IPS-18c (cell line): ENCODE measurements around the gene FAM111A.
A peak's percentile ranks its signal among the peaks of the same experiment; 100 is the strongest.

Experiments used
- H3K4me3 ChIP-seq: 2 replicates; pipeline ENCODE4 v1.7.0; 2013; ENCODE audit warnings: low read depth, mild to moderate bottlenecking, low read length, moderate library complexity; ENCODE audit not compliant: insufficient read depth
- H3K9me3 ChIP-seq: one replicate; pipeline ENCODE4 v1.6.1; 2013; ENCODE audit warnings: mild to moderate bottlenecking, low read length, moderate library complexity; ENCODE audit not compliant: control insufficient read depth, insufficient read depth

FAM111A gene

DNA sequence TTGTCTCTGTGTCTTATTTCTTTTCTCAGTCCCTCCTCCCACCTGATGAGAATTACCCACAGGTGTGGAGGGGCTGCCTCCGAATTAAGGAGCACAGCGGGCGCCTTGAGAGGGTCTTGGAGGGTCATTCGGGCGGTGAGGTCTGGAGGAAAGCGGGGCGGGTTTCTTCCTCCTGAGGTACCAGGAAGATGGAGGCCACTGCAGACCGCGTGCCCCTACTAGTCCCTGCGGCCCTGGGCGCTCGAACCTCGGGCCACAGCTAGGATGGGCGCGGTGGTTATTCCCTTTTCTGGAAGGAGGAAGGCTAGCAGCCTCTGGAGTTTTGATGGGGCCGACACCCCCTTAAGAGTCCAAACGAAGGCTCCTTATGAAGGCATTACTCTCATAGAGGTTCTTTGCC lies 5.5 kb upstream of the FAM111A start:
- no peak overlapping the region for H3K4me3 ChIP-seq

DNA sequence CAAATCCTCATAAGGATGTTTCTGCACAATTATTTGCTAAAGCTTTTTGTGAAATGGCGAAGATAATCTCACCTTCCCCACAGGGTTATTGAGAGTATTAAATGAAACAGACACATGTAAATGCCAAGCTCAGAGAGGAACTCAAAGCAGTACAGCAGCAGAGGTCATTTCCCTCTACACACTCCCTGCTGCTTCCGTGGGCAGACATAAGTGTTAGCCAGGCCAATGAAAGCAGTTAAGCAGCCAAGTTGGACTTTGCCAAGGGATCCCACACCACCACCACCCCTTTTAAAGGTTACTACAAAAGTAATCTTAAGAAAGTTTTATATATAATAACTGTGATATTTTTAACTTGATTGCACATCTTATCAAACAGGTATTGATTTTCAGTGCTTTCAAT lies 4.0 kb upstream of the FAM111A start:
- no peak overlapping the region for H3K4me3 ChIP-seq

More for the DNA sequence above, 5.5 kb upstream of the FAM111A start:
- H3K9me3 ChIP-seq: peaks cover 3% of the 10 kb centered on the region

DNA sequence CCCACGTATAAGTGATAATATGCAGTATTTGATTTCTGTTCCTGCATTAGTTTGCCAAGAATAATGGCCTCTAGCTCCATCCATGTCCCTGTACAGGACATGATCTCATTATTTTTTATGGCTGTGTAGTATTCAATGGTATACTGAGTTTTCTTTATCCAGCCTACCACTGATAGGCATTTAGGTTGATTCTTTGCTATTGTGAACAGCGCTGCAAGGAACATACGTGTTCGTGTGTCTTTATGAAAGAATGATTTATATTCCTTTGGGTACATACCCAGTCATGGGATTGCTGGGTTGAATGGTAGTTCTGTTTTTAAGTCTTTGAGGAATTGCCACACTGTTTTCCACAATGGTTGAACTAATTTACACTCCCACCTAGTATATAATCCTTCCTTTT lies 1.5 kb upstream of the FAM111A start:
- H3K9me3 ChIP-seq: no peaks in the 10 kb centered on the region
- H3K4me3 ChIP-seq: no peak overlapping the region

More for the DNA sequence above, 4.0 kb upstream of the FAM111A start:
- no peaks in the 10 kb centered on the region for H3K9me3 ChIP-seq

DNA sequence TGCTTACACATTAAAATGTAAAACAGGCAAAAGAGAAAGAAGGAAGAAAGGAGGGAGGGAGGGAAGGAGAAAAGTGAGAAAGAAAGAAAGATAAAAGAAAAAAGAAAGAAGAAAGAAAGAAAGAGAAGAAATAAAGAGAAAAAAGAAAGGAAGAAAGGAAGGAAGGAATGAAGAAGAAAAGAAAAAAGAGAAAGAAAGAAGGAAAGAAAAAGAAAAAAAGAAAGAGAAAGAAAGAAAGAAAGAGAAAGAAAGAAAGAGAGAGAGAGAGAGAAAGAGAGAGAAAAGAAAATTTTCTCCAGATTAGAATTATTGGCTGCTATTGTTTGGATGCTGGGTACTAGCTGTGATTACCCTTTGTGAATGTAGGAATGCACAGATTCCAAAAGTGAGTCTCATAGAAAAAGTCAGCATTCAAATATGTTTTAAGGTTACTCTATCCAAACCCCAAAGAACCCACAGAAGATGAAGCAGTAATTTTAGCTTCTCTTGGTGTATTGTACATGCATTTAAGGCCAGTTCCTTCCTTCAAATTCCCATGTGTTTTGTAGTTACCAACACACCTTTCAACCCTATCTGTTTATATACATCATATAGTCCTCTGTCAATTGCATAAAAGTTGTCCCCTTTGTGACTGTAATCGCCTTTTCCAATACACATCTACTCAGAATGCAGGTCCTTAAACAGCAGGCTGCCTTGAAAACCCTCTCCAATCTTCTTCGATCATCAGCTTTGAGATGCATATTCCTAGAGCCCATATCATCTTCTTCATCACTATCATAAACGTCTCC lies 789 bp upstream of the FAM111A start:
- Histone ChIP-seq H3K4me3 (peak overlapping the region; percentile 71), H3K9me3 (no peaks in the 10 kb centered on the region)

DNA sequence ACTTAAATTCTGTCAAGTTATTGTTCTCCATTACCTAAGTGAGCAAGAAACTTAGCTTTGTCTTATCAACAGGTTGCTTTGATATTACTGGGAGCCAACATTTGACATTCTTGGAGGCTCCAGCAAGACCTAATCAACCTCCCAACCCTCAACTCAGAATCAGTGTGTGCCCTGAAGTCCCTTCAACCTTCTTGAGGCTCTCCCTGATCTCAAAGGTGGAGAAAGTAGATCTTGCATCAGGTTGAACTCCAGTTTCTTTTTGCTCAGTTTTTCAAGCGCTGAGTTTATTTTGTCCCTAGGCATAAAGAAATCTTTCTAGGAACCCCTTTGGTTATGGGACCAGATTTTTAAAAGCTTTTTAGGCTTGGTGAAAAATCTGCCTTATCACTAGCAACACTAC lies 1.4 kb downstream of the FAM111A start:
- H3K9me3 ChIP-seq: no peaks in the 10 kb centered on the region
- no peak overlapping the region; the same call in 1 of the 2 replicates for H3K4me3 ChIP-seq

GRCh38 chr11:59144579-59145345 lies 2.1 kb downstream of the FAM111A start:
- peak overlapping the region; percentile 57 for H3K4me3 ChIP-seq
- no peaks in the 10 kb centered on the region for H3K9me3 ChIP-seq

DNA sequence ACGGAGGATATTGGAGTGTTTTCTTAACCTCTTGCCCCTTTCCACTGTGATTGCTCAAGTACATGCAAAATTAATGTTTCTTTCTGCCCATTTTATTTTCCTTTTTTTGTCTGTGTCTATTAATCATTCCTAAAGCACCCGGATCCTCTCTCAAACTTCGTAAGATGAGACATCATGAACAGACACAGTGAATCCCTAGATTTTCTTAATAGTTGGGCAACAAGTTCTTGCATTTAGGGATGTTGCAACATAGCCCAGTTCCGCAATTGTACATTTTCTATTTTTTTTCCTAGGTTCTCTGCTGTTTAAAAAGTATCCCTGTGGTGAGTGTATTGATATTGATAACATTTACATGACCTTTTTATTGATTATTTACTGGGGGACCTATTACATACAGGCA lies 2.9 kb downstream of the FAM111A start:
- Histone ChIP-seq H3K4me3 (peak overlapping the region; percentile 57; the same call in 1 of the 2 replicates), H3K9me3 (no peaks in the 10 kb centered on the region)

DNA sequence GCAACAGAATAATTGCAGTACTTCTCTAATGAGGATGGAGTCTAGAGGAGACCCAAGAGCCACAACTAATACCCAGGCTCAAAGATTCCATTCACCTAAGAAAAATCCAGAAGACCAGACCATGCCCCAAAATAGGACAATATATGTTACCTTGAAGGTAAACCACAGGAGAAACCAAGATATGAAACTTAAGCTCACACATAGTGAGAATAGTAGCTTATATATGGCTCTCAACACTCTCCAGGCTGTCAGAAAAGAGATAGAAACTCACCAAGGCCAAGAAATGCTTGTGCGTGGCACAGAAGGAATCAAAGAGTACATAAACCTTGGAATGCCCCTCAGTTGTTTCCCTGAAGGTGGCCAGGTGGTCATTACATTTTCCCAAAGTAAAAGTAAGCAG lies 9.1 kb downstream of the FAM111A start:
- Histone ChIP-seq H3K4me3 (no peak overlapping the region), H3K9me3 (no peaks in the 10 kb centered on the region)

DNA sequence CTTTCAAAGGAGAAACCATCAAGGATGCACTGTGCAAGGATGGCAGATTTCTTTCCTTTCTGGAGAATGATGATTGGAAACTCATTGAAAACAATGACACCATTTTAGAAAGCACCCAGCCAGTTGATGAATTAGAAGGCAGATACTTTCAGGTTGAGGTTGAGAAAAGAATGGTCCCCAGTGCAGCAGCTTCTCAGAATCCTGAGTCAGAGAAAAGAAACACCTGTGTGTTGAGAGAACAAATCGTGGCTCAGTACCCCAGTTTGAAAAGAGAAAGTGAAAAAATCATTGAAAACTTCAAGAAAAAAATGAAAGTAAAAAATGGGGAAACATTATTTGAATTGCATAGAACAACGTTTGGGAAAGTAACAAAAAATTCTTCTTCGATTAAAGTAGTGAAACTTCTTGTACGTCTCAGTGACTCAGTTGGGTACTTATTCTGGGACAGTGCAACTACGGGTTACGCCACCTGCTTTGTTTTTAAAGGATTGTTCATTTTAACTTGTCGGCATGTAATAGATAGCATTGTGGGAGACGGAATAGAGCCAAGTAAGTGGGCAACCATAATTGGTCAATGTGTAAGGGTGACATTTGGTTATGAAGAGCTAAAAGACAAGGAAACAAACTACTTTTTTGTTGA lies 9.8 kb downstream of the FAM111A start:
- Histone ChIP-seq H3K9me3 (no peaks in the 10 kb centered on the region), H3K4me3 (no peak overlapping the region)

- Histone ChIP-seq H3K9me3 (no peaks in the 10 kb centered on the region), H3K4me3 (no peak overlapping the region)
Observed at GRCh38 chr11:59154610-59155009, 12.0 kb downstream of the FAM111A start.

DNA sequence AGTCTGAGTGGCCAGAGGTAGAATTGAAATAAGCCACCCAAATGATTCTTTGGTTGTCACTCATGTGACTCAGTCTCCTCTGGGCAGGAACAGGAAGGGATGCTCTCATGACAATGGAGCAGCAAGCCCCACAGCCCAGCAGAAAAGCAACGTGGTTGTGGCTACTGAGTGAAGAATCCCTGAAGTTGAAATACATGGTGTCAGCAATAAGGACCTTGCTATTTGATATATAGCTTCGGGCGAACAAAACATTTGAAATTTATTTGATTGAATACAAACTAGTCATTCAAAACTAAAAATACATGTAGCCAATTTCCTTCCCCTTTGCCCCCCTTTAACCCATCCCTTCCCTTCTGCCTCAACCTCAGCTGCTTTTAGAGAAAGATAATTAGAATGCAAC lies 14.8 kb downstream of the FAM111A start:
- no peak overlapping the region for H3K4me3 ChIP-seq
- no peaks in the 10 kb centered on the region for H3K9me3 ChIP-seq

- H3K9me3 ChIP-seq: no peaks in the 10 kb centered on the region
- H3K4me3 ChIP-seq: no peak overlapping the region
Observed at GRCh38 chr11:59158206-59159068, 15.8 kb downstream of the FAM111A start.

DNA sequence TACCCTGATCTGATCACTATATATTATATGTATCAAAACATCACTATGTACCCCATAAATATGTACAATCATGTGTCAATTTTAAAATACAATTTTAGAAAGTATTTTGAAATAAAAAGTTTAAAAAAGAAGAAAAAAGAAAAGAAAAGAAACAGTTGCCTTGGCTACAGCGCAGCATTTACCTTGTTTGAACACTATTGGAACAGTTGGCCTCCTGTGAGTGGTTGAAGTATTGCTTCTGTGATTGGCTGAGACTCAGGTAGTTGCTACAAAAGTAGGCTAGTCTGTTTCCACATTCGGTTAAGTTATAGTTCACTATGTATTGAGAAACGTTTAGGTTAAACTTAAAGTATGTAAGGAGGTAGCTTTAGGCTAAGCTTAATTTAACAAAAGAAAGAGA lies 21.4 kb downstream of the FAM111A start:
- H3K4me3 ChIP-seq: no peak overlapping the region
- no peaks in the 10 kb centered on the region for H3K9me3 ChIP-seq

DNA sequence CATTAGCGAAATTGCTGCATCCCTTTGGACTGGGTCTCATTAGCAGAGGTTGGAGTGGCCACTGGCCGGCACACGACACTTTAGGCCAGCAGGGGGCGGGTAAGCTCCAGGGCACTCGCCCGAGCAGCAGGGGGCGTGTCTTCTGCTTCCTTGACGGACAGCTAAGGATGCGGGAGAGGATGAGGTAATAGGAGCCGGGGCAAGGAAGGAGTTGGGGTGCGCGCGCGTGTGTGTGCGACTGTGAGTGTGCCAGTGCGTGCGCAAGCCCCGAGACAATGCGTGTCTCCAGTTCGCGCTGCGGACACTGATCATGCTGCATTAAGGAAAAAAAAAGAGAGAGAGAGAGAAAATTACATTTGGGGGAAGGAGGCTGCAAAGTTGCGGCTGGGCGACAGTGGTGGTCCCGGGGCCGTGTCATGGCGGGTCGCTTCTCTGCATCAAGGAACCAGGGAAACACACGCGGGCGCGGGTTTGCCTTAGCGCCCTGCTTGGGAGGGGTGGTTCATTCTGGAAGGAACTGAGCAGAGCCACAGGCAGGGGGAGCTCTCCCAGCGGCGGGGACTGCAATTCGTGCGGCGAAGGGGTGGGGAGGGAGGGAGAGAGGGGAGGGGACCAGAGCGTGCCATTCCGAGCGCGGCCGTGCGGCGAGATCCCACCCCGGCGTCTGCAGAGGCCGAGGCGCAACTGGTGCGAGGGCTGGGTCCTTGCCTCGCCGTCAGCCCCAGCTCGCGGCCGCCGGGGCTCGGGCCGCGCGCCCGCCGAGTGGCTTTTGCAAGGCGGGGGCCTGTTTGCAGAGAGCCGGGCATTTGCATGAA lies 29.1 kb downstream of the FAM111A start, which contains the start of gene DTX4:
Gene DTX4, plus strand, starts transcription at position 625 of the 815 bp plus-strand sequence. CDS start 464 bp downstream, outside the sequence.
- Histone ChIP-seq H3K4me3 (peak within 1 kb of the TSS; percentile 82), H3K9me3 (peaks cover 2% of the 10 kb centered on the region)

- peaks cover 2% of the 10 kb centered on the region for H3K9me3 ChIP-seq
- peak overlapping the region; percentile 82 for H3K4me3 ChIP-seq
Observed at GRCh38 chr11:59172345-59173079, 29.9 kb downstream of the FAM111A start.
